ENCODE results near the gene ZBTB7B.
A peak's percentile ranks its signal among the peaks of the same experiment; 100 is the strongest.
"Not testable (repeated sequence)": the region's sequence is repeated elsewhere in the genome, so short reads cannot be mapped to it uniquely, and the experiment has no call there.

ZBTB7B gene

DNA sequence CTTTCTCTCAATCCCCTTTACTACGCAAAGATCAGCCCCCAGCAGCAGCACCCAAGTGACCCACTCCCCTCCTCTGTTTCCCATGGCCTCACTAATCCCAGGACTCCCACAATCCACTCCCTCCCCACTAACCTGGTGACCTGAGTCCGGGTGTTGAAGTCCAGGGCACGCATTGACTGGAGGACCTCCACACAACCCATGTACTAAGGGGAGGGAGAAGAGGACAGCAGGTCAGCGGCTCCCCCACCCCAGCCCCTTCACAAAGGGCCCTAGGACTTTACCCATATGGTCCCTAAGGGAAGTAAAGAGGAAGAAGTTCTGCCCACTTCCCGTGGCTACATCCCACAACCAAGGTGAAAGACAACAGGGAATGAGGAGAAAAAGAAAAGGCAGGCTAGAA is 33.4 kb upstream of the ZBTB7B start:
- no peak for DNase-seq

- no peak for DNase-seq
These were observed 32.6 kb upstream of the ZBTB7B start for GRCh38 chr1:154969860-154970452.

GRCh38 chr1:154970631-154971340 is 31.8 kb upstream of the ZBTB7B start, which contains the start of gene SHC1:
Gene SHC1, minus strand, starts transcription at chr1:154970747. Its CDS starts 221 bp downstream, at chr1:154970526.
- DNase-seq, result no peak

DNA sequence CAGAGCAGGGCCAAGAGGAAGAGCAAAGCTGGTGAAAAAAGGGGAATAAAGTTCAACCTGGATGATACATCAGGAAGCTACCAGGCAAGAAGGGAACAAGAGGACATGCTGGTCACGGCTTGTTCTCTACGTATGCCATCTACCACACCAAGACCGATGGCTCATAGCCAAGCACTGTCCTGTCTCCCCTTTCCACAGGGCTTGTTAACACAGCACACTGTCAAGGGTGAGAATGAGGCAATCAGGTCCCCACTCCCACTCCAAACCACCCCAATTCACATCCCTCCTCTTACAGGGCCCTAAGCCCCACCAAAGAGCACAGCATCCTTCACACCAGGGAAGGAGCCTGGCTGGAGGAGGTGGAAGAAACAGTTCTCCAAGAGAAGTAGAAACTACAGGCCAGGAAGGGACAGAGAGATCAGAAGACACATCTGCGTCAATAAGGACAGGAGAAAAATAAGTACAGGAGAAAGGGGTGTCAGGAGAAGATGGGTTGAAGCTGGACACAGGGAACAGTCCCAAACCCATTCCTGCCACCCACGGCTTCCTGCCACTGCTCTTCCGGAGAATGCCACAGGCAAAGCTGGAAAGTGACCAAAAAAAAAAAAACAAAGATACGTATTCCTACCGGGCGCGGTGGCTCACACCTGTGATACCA is 31.1 kb upstream of the ZBTB7B start:
- no peak for DNase-seq

DNA sequence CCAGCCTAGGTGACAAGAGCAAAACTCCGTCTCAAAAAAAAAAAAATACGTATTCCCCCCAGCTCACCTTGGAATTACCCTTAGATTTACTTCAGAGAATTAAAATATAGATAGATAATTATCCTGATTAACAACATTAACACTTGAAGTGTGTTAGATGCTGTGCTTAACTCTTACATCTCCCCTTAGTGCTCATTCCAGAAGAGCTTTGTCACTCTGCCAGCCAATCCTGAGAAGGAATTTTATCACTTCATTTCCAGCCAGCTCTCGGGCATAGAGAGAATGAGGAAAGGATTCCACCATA is 30.4 kb upstream of the ZBTB7B start:
- DNase-seq, result no peak

- no peak for DNase-seq
These were observed 29.9 kb upstream of the ZBTB7B start for GRCh38 chr1:154972517-154973343.

- DNase-seq, result peak; percentile 66
These were observed 29.1 kb upstream of the ZBTB7B start for GRCh38 chr1:154973344-154974101.

DNA sequence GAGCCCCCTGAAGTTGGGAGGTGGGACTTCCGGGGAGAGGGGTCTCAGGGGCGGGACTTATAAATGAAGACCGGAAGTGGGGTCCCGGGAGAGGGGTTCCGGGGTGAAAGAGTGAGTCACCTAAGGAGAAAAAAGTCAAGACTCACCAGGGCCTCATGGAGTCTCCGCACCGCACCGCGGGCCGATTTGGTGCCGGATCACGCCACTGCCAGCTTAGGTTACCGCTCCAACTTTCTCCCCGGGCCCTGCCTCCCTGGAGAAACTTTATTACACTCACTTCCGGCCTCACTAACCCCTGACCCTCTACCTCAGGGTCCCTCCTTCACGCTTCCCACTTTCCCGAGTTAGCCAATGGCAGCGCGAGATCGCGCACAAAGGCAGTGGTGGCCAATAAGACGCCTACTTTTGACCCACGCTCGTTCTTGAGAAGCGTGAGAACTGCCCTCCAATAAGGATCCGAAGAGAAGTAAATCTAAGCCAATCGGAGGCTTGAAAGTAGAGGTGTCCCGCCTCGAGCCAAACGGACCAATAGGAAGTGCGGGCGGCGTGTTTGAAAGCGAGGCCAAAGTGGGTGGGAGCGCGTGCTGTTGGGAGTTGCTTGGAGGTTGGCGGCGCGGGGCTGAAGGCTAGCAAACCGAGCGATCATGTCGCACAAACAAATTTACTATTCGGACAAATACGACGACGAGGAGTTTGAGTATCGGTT is 28.3 kb upstream of the ZBTB7B start, which contains the start of gene CKS1B:
TSS of gene CKS1B (plus strand) at position 580 of the 706 bp plus-strand sequence. CDS start at position 645, 65 bp downstream.
- peak; percentile 98 for DNase-seq

- DNase-seq, result peak; percentile 90
These were observed 27.7 kb upstream of the ZBTB7B start for GRCh38 chr1:154974808-154975408.

DNA sequence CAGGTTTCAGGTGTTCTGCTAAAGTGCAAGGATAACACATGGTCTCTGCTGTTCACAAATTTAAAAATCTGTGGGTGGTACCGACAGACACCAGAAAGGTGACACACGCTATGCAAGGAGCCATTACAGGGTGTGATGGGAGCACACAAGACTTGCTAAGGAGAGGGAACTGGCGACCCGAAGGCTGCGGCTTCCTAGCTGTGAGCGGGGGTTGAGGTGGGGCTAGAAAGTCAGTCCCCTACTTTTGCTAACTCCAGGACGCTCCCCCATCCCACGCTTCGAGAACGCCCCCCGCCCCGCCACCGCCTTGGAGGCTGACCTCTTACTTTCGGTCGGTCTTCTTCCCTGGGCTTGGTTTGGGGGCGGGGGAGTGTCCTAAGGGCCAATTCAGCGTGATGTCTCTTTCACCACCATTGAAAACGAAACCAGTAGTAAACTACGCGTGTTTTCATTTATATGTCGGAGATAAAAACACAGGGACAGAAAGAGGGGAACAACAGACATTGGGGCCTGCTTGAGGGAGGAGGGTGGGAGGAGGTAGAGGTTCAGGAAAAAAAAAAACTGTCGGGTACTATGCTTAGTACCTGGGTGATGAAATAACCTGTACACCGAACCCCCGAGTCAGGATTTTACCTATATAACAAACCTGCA is 27.1 kb upstream of the ZBTB7B start:
- no peak for DNase-seq

GRCh38 chr1:154977762-154978161 is 24.8 kb upstream of the ZBTB7B start:
- not testable (repeated sequence) for DNase-seq

- no peak for DNase-seq
These were observed 24.2 kb upstream of the ZBTB7B start for GRCh38 chr1:154978360-154978759.

DNA sequence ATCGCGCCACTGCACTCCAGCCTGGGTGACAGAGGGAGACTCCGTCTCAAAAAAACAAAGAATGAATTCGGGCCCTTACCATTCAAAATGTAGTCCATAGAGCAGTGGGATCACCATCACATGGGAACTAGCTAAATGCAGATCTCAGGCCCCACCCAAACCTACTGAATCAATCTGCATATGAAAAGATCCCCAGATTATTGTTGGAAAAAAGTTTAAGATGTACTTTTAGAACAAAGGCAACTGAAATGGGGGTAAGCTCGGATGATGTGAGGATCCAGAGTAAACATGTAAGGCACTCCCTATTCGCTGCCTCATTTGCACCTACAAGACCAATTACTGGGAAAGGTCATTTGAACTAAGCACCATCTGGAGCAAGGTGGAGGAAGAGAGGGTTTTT is 20.3 kb upstream of the ZBTB7B start:
- DNase-seq, result no peak

DNA sequence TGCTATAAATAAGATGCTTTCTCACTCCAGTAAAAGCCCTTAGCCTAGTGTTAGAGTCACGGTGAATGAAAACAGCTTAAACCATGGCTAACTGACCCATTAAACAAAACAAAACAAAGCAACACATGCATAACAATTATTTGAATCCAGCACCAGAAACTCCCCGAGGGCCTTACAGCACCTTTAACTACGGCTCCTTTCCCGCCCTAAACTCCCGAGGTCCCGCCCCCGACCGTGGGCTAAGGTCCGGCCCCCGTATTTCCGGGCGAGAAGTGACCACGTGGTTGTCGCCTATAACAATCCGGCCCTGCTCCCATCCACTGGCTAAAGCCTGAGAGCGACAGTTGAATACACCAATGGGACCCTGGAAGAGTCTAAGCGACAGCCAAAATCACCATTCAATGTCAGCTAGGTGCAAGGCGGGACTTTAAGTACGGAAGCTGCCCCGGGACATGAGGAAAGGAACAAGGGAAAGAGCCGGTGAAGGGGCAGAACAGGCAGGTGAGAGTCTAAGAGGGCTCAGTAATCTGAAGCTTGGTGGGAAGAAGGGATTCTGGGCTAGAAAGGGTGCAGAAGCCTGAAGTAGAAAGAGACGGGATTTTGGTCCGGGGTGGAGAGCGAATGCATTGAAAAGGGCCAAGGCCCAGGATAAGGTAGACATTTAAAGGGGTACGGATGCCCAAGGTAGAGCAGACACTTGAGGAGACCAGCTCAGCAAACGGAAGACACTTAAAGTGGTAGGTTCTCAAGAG is 19.5 kb upstream of the ZBTB7B start, which contains the start of gene FLAD1:
TSS of gene FLAD1 (plus strand) at position 448 of the 752 bp plus-strand sequence. CDS start 351 bp downstream, outside the sequence.
- DNase-seq, result peak; percentile 99

DNA sequence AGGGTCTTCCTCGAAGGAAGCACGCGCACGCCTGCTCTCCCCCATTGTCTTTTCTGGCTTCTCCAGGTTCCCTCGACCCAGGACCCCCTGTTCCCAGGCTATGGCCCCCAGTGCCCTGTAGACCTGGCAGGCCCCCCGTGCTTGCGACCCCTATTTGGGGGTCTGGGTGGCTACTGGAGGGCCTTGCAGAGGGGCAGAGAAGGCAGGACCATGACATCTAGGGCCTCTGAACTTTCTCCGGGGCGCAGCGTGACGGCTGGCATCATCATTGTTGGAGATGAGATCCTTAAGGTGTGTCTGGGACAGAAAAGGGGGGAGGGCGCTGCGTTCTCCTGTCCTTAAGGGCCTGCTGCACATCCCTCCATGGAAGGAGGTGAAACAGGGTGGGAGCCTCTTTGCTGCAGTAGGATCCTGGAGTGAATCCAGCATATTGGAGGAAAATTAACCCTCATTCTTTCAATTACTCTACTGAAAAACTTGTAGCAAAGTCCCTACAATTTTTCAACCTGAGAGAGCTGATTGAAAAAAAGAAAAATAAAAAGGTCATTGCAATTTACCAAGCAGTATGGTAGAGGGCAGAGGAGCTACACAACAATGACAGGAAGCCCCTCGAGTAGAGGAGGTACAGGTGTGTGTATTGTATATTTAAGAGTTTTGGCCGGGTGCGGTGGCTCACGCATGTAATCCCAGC is 18.7 kb upstream of the ZBTB7B start:
- no peak for DNase-seq

DNA sequence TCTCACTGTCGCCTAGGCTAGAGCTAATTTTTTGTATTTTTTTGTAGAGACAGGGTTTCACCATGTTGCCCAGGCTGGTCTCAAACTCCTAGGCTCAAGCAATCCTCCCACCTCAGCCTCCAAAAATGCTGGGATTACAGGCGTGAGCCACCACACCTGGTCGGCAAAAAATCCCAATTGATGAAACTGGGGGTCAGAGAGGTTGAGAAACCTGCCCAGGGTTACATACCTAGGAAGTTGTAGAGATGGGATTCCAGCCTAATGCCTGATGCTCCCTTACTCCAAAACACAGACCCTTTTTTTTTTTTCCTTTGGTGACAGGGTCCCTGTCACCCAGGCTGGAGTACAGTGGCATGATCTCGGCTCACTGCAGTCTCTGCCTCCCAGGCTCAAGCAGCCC is 15.9 kb upstream of the ZBTB7B start:
- DNase-seq, result not testable (repeated sequence)

GRCh38 chr1:154987326-154987725 is 15.3 kb upstream of the ZBTB7B start:
- no peak for DNase-seq

- no peak for DNase-seq
These were observed 14.3 kb upstream of the ZBTB7B start for GRCh38 chr1:154988058-154988954.
